CD4-positive, alpha-beta T cell treated with Interleukin-15 for 1 hour (primary cell): Measurements from ENCODE around the gene PRKN.
"Not testable (repeated sequence)": the region's sequence is repeated elsewhere in the genome, so short reads cannot be mapped to it uniquely, and the experiment has no call there.

Source experiments
- DNase-seq: peaks from one replicate; pipeline ENCODE4 v3.0.0-alpha.2; 2020

Gene PRKN

GRCh38 chr6:161314541-161315245, 1412.9 kb downstream of the PRKN start:
- not testable (repeated sequence) for DNase-seq

- DNase-seq = no peak
These were observed 1413.5 kb downstream of the PRKN start for GRCh38 chr6:161313940-161314509.

- DNase-seq = not testable (repeated sequence)
These were observed 1414.1 kb downstream of the PRKN start for GRCh38 chr6:161313475-161313874.

DNA sequence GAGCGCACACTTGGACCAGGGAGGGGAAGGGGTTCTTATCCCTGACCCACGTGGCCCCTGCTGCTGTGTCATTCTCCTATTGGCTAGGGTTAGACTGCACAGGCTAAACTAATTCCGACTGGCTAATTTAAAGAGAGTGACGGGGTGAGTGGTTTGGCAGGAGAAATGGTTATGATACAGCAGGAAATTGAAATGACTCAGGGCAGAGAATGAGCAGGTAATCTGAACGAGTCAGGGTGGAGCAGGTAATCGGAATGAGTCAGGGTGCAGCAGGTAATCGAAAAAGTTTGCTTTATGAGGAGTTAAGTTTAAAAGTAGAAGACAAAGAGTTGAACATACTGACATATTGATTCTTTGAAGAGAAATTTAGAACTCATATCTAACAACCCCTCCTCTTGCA, 1417.8 kb downstream of the PRKN start:
- DNase-seq = not testable (repeated sequence)

DNA sequence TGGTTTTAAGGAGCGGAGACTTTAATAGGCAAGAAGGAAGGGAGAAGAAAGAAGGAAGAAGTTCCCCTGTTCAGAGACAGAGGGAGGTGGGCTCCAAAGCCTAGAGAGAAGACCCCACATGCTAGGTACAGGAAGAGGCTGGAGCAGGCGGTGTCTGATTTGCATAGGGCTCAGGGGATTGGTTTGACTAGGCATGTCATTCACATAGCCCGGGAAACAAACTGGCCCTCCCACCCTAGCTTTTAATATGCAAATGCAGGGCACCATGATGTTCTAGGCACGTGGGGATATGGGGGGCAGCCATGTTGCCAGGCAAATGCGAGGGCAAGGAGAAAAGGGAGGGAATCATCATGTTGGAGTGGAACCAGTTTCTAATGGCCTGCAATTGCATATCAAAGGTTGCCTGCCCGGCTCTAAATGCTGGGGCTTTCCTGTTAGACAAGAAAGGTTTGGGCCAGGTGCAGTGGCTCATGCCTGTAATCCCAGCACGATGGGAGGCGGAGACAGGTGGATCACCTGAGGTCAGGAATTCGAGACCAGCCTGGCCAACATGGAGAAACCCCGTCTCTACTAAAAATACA, 1419.4 kb downstream of the PRKN start:
- no peak for DNase-seq

GRCh38 chr6:161305860-161306259, 1421.7 kb downstream of the PRKN start:
- DNase-seq = no peak

DNA sequence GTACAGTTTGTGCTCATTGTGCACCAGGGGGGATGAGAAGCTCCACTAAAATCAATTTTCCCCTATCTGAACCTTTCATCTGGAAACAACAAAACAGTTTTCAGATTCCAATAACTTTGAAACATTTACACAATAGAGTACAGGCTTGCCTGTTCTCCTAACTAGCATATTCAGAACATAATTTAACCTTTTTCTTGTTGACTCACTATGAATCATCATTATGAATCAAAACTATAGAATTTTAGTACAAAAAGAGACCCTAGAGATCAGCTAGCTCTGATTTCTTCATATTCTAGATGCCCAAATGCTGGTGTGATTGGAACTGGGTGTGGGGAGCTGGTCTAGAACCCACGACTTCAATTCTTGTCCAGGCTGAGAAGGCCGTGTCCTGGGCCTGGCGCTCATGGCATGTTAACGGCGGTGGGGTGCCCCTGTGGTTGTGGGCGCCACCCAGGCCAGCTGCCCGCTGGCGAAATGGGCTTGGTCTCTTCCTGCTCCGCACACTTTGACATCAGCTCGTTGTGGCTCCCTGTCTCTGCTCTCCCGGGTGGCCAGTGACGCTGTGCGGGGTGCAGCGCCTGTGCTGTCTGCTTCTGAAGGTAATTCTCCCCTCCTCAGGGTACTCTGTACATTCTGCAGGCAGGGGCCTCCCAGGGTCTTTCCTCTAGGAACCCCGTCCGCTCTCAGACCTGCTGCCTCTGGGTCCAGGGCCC, 1423.8 kb downstream of the PRKN start:
- no peak for DNase-seq

DNA sequence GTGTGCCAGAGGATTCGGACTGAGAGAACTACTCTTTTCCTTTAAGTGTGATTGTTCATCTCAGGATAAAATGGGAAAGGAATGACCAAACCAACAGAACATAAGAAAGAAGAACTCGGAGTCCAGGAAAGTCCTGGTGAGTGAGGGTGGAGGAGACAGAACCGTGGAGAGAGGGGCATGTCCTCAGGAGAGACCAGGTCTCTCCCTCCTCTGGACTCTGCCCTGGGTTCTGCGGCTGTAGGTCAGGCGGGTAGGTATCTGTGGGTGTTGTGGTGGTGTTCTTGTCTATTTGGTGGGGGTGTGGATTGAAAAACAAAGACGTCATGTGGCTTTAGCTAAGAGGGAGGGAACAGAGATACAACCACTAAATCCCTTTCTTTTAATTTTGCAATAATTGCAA, 1424.6 kb downstream of the PRKN start:
- DNase-seq = no peak

- no peak for DNase-seq
These were observed 1426.2 kb downstream of the PRKN start for GRCh38 chr6:161301338-161301737.

- no peak for DNase-seq
These were observed 1426.7 kb downstream of the PRKN start for GRCh38 chr6:161300823-161301222.

GRCh38 chr6:161299726-161300125, 1427.8 kb downstream of the PRKN start:
- DNase-seq = no peak
